Kidney (tissue), 14 donors: ENCODE data around the gene EHD4. TPM values are rescaled to one million over a fixed set of nuclear protein-coding genes. Genes with fewer than 3 reads are reported as not detected.

Experiments
- DNase-seq, 5 donors: peaks; one replicate each; pipeline ENCODE4 v3.0.0-alpha.2; 2013 to 2020
- FAIRE-seq: peaks from 2 replicates; lab custom pipeline; 2012; peaks lifted over from hg19 to GRCh38; lab: Jason Lieb, UNC
- H3K27ac ChIP-seq, 2 donors: one replicate each; pipeline ENCODE4 v1.7.0; 2013; ENCODE audit warnings: low read depth in 2 of 2, low read length in 2 of 2, inconsistent platforms in 1 of 2
- H3K27me3 ChIP-seq: one replicate; pipeline ENCODE4 v1.7.1; 2013; ENCODE audit warnings: low read length, inconsistent platforms; ENCODE audit not compliant: control insufficient read depth, insufficient read depth
- H3K36me3 ChIP-seq, 3 donors: one replicate each; pipeline versions ENCODE4 v1.7.0 to v1.7.1; 2013; ENCODE audit warnings: low read length in 3 of 3, control low read depth in 1 of 3, inconsistent platforms in 1 of 3; ENCODE audit not compliant: insufficient read depth in 3 of 3, control insufficient read depth in 2 of 3
- H3K4me1 ChIP-seq, 3 donors: one replicate each; pipeline versions ENCODE4 v1.7.0 to v1.7.1; 2013; ENCODE audit warnings: low read length in 3 of 3, inconsistent platforms in 1 of 3, low read depth in 1 of 3; ENCODE audit not compliant: control insufficient read depth in 2 of 3, insufficient read depth in 2 of 3
- H3K4me3 ChIP-seq, 3 donors: one replicate each; pipeline versions ENCODE4 v1.7.0 to v1.8.1; 2013; ENCODE audit warnings: low read length in 3 of 3, control low read depth in 1 of 3, inconsistent platforms in 1 of 3
- H3K9ac ChIP-seq, 3 donors: one replicate each; pipeline versions ENCODE4 v1.7.0 to v1.7.1; 2013; ENCODE audit warnings: low read length in 3 of 3, control low read depth in 1 of 3, inconsistent platforms in 1 of 3
- H3K9me3 ChIP-seq, 3 donors: one replicate each; pipeline versions ENCODE4 v1.7.0 to v1.7.1; 2013; ENCODE audit warnings: low read length in 3 of 3, control low read depth in 1 of 3, inconsistent platforms in 1 of 3; ENCODE audit not compliant: control insufficient read depth in 2 of 3, insufficient read depth in 1 of 3
- intact Hi-C: fragments of 100-400 bp; cut with DNase I; formaldehyde crosslinking; loops from one replicate; pipeline ENCODE4 v1.11.1; 2022
- polyA plus RNA-seq: library from polyadenylated mRNA; stranded (reverse); fragments of 350-450 nt; fragmentation: Illumina TruSeq; extraction: RNeasy Lipid Tissue Mini Kit (QIAGEN cat#74804); gene quantifications from one replicate; pipeline ENCODE4 v1.2.3, GENCODE V29; 2014; ENCODE audit warnings: low read depth, low replicate concordance; ENCODE audit not compliant: insufficient read depth
- total RNA-seq: library from RNA; stranded (reverse); fragmentation: NEBNext Ultra II Directional; extraction: Animal tissue kit (Norgen Biotek cat#: 25700); gene quantifications from one replicate; pipeline ENCODE4 v1.2.1, GENCODE V29; 2021
- TF ChIP-seq, protein P1 (sequence below): IDR thresholded peaks from 3 replicates; pipeline ENCODE4 v1.5.1; 2012; ENCODE audit warnings: mild to moderate bottlenecking, moderate library complexity, borderline replicate concordance; ENCODE audit not compliant: insufficient read depth; ENCODE audit errors: extremely low read depth
- donor health status: control.
- donor health status: control.
- donor health status: control.
- donor health status: control.
- donor health status: control.
- donor health status: DM: yes; HTN: yes; CAD: no.
- donor health status: Normal renal cell carcinoma (clear cell type).

Gene EHD4
- total and polyA plus RNA-seq, 2 donors from 2014 or later: 15.7 to 38.5 TPM

DNA sequence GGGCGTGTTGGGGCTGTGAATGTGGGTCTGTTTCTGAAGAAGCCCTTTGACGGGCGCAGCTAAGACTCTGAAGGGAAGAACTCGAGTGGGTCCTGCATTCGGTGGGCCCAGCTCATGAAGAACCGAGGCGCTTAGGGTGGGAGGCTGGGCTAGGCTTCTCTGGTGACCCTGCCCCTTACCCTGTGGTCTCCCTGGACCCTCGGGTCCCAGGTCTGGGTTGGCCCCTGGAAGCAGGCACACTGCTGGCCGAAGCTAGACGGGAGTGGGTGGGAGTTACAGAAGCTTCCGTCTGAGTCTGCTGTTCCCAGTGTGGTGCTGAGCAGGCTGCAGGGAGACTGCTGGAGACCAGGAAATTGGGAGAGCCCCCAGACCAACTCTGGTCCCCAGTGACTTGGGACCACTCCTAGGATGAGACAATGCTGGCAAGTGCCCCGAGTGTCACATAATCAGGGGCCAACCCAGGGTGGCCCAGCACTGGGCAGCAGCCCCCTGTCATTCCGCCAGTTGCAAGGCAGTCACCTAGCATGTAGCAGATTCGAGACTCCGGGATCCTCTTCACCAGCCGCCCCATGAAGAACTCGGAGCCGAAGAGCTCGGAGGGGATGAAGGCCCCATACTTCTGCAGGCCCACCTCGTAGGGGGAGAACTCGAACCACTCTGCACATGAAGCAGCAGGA lies 16.7 kb upstream of the EHD4 start:
- H3K36me3 ChIP-seq: no peaks in the 10 kb centered on the region
- no peak for DNase-seq
- H3K9ac ChIP-seq: no peak overlapping the region
- no peak for FAIRE-seq
- H3K4me1 ChIP-seq: no peaks in the 10 kb centered on the region
- intact Hi-C loops: no loop called here
- no peak overlapping the region for H3K4me3 ChIP-seq
- H3K27me3 ChIP-seq: no peaks in the 10 kb centered on the region
- no peak overlapping the region for H3K27ac ChIP-seq
- TF ChIP-seq, protein P1, sequence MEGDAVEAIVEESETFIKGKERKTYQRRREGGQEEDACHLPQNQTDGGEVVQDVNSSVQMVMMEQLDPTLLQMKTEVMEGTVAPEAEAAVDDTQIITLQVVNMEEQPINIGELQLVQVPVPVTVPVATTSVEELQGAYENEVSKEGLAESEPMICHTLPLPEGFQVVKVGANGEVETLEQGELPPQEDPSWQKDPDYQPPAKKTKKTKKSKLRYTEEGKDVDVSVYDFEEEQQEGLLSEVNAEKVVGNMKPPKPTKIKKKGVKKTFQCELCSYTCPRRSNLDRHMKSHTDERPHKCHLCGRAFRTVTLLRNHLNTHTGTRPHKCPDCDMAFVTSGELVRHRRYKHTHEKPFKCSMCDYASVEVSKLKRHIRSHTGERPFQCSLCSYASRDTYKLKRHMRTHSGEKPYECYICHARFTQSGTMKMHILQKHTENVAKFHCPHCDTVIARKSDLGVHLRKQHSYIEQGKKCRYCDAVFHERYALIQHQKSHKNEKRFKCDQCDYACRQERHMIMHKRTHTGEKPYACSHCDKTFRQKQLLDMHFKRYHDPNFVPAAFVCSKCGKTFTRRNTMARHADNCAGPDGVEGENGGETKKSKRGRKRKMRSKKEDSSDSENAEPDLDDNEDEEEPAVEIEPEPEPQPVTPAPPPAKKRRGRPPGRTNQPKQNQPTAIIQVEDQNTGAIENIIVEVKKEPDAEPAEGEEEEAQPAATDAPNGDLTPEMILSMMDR: no peak
- no peaks in the 10 kb centered on the region for H3K9me3 ChIP-seq

GRCh38 chr15:41987925-41988275 lies 15.5 kb upstream of the EHD4 start:
- Histone ChIP-seq H3K9ac (no peak overlapping the region), H3K27me3 (no peaks in the 10 kb centered on the region), H3K27ac (no peak overlapping the region), H3K9me3 (no peaks in the 10 kb centered on the region), H3K4me3 (no peak overlapping the region), H3K4me1 (no peaks in the 10 kb centered on the region), H3K36me3 (no peaks in the 10 kb centered on the region)
- FAIRE-seq (no peak), DNase-seq (no peak)
- TF ChIP-seq, protein P1: no peak
- intact Hi-C loops: no loop called here

DNA sequence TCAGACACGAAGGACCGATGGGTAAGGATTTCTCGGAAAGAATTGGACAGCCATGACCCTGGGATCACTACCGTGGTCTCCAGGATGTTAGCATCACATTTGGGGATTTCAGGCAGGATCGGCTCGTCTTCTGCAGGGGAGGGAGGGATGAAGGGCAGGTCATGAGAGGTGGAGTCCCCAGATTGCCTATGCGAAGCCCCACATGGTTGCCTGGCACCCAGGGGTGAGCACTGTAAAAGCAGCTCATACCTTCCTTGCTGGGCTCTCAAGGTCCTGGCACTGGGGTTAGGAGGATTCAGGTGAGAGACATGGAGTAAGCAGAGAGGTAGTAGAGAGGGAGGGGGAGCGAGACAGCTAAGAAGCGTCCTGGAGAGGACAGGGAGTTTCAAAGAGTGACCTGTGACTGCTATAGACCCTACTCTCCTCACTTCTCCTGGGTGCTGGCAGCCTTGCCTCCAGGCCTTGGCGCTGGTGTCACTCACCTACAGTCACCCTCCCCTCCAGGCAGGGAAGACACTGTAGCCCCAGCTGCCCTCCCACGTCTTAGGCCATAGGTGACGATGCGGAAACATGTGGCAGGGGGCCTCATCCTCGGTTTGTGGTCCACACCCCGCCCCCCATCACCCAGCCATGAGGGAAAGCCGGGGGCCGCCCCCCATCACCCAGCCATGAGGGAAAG lies 15.0 kb upstream of the EHD4 start:
- TF ChIP-seq, protein P1: no peak
- no peak for FAIRE-seq
- DNase-seq: no peak
- no peaks in the 10 kb centered on the region for H3K36me3 ChIP-seq
- H3K9me3 ChIP-seq: no peaks in the 10 kb centered on the region
- no peak overlapping the region for H3K27ac ChIP-seq
- intact Hi-C loops: no loop called here
- H3K4me3 ChIP-seq: no peak overlapping the region
- no peaks in the 10 kb centered on the region for H3K27me3 ChIP-seq
- H3K4me1 ChIP-seq: no peaks in the 10 kb centered on the region
- H3K9ac ChIP-seq: no peak overlapping the region
